ENCODE data around the gene ULK4. TPM values are rescaled to one million over a fixed set of nuclear protein-coding genes. Genes with fewer than 3 reads are reported as not detected.

ULK4 gene
- total and polyA plus RNA-seq, 2 of the 8 experiments (the other 6 are each of a cell fraction or from before 2014, with no cell fraction given) = 3.0 to 10.8 TPM

DNA sequence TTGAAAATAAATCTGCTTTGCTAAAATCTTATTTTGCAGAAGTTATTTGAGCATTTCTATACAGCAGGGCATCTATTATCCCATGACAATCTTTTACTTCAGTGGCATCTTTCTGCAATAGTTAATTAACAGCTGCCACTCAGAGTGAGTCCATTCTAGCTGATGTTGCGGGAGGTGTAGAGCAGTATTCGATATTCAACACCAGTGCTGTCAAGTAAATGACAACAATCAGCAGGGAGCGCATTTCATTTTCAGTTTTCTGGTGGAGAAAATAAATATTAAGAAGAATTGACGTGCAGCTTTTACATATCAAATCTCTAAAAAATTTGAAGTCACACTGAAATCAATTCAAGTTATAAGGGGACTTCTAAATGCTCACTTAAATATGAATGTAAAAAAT lies 476.4 kb downstream of the ULK4 start:
- H4K91ac ChIP-seq (replicated peaks; ENCODE audit: insufficient read length, low read length) = no peak overlapping the region
- H3K79me2 ChIP-seq (ENCODE audit: control insufficient read depth in 1 of 2, insufficient read depth in 2 of 2, low read length in 2 of 2) = no peaks in the 10 kb centered on the region
- no peaks in the 10 kb centered on the region for H3K79me1 ChIP-seq (ENCODE audit: low read depth, low read length)
- H3K36me3 ChIP-seq (ENCODE audit: control insufficient read depth in 2 of 4, insufficient read depth in 4 of 4, low read length in 3 of 4) = no peaks in the 10 kb centered on the region
- CTCF ChIA-PET (ENCODE audit: partially characterized antibody) = no interaction called here
- H2AK5ac ChIP-seq (ENCODE audit: low read depth, low read length) = no peak overlapping the region
- POLR2A ChIA-PET (ENCODE audit: partially characterized antibody) = no interaction called here
- H3K9me3 ChIP-seq (ENCODE audit: insufficient read depth in 2 of 2, low read depth in 1 of 2, low read length in 1 of 2) = no peaks in the 10 kb centered on the region
- no peak overlapping the region for H3K4ac ChIP-seq (replicated peaks; ENCODE audit: insufficient read length, low read depth, low read length)
- H3K18ac ChIP-seq (ENCODE audit: extremely low read depth, low read length) = no peak overlapping the region
- 90% methylated on average over 4 of the region's 4 CpGs; no CpG with 5 or more reads in 1 of the 2 experiments for WGBS, 2 experiments (ENCODE audit: extremely low coverage in 1 of 2, insufficient coverage in 1 of 2, insufficient read length in 1 of 2, insufficient replicate concordance in 2 of 2, low coverage in 1 of 2, low lambda C conversion rate in 2 of 2, missing lambda C conversion rate in 1 of 2)
- no peak for DNase-seq (ENCODE audit: low read depth in 1 of 2, low spot score in 2 of 2)
- no peak overlapping the region for H3K23ac ChIP-seq (ENCODE audit: insufficient read length)
- H3K27ac ChIP-seq (ENCODE audit: low read depth, low read length) = no peak overlapping the region
- no peak overlapping the region for H3K4me2 ChIP-seq (ENCODE audit: insufficient read depth in 1 of 2, low read depth in 2 of 2, low read length in 2 of 2)
- TF ChIP-seq BCL11A (IDR thresholded peaks at IDR 0.05; ENCODE audit: low read depth in 2 of 2, low read length in 2 of 2) (no peak), TAF7 (optimal IDR thresholded peaks at IDR 0.05; ENCODE audit: borderline replicate concordance, low read depth, low read length) (no peak), SP4 (IDR thresholded peaks at IDR 0.05; ENCODE audit: low read length) (no peak), USF2 (IDR thresholded peaks at IDR 0.05; ENCODE audit: low read length) (no peak), CBX5 (IDR thresholded peaks at IDR 0.05; ENCODE audit: low read depth, low read length) (no peak), NANOG (IDR thresholded peaks at IDR 0.05; ENCODE audit: insufficient read depth, low read depth, low read length, poor library complexity, severe bottlenecking) (no peak)
- H3K23me2 ChIP-seq (ENCODE audit: low read depth, low read length) = no peaks in the 10 kb centered on the region
- H3K4me3 ChIP-seq (ENCODE audit: extremely low read depth in 1 of 4, insufficient read depth in 2 of 4, low read depth in 3 of 4, low read length in 4 of 4) = no peak overlapping the region
- H2BK12ac ChIP-seq (ENCODE audit: low read depth, low read length) = no peak overlapping the region
- H4K20me1 ChIP-seq (replicated peaks in 1 of 2; ENCODE audit: control insufficient read depth in 1 of 2, insufficient read depth in 2 of 2, low read length in 2 of 2) = no peaks in the 10 kb centered on the region
- H2AFZ ChIP-seq (ENCODE audit: low read length) = no peak overlapping the region
- H2BK20ac ChIP-seq (ENCODE audit: low read length) = no peak overlapping the region
- H2BK15ac ChIP-seq (ENCODE audit: low read length) = no peak overlapping the region
- H4K8ac ChIP-seq (ENCODE audit: extremely low read depth, insufficient read depth, low read length) = no peak overlapping the region
- no peak overlapping the region for H3K56ac ChIP-seq (replicated peaks; ENCODE audit: insufficient read length, low read depth, low read length)
- no peak overlapping the region for H2BK5ac ChIP-seq (ENCODE audit: low read depth, low read length)
- H3K4me1 ChIP-seq (replicated peaks in 1 of 4; ENCODE audit: control insufficient read depth in 3 of 4, insufficient read depth in 4 of 4, low read length in 3 of 4) = peaks cover 0 to 4% (median 2%) of the 10 kb centered on the region in 4 experiments; a peak in 4 of 7 replicates
- no peak for FAIRE-seq
- H3K27me3 ChIP-seq (replicated peaks in 1 of 4; ENCODE audit: control insufficient read depth in 3 of 4, extremely low read depth in 1 of 4, insufficient read depth in 3 of 4, low read length in 3 of 4) = no peaks in the 10 kb centered on the region
- no peak overlapping the region for H3K9ac ChIP-seq (replicated peaks in 1 of 4; ENCODE audit: extremely low read depth in 1 of 4, low read depth in 3 of 4, low read length in 3 of 4)
- H2BK120ac ChIP-seq (replicated peaks; ENCODE audit: low read depth, low read length) = no peak overlapping the region
- no peak overlapping the region for H3K14ac ChIP-seq (ENCODE audit: insufficient read length)
- no peak overlapping the region for H4K5ac ChIP-seq (ENCODE audit: insufficient read length, low read depth, low read length)

Measured in H1 (cell line).